ENCODE results near the gene FOXP2.
"Not testable (repeated sequence)": the region's sequence is repeated elsewhere in the genome, so short reads cannot be mapped to it uniquely, and the experiment has no call there.

The FOXP2 gene

DNA sequence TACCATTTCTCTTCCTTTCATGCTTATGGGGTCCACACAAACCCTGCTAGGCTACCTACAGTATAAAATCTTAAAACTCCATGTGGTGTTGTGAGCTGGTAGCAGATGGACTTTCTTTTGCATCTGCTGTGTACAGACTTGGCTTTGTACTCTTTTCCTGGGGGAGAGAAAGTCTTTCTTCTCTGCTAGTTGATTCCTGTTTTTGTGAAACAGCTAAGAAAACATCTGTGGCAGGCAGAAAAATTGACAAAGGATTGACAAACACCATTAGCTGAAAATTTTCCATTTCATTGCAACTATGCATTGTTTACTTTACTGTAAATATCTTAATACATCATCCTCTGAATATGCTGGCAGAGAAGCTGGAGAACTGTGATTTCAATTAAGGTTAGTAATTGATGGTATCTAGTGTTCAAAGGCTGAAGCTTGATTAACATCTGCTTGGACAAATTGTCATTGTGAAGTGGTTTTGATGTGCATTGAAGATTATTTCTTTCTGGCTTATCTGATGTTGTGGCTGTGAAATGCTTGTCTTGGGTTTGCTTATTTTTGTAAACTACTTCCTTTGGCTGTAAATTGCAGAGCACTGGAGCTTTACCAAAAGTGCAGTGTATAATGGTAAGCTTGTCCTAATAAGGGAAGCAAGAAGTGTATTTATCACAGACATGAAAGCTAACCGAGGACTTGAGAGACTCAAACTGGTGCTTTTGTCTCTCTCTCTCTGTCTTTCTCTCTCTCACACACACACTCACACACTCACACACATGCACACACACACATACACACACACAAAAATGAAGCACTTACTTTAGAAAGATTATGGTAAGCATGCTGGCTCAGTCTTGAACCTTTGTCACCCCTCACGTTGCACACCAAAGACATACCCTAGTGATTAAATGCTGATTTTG lies at the start of gene FOXP2:
Gene FOXP2 (plus strand): TSS at position 660 of the 908 bp plus-strand sequence. CDS start 11,697 bp downstream, outside the sequence.
- DNase-seq (ENCODE audit: low read depth, low spot score) = peak; percentile 64

DNA sequence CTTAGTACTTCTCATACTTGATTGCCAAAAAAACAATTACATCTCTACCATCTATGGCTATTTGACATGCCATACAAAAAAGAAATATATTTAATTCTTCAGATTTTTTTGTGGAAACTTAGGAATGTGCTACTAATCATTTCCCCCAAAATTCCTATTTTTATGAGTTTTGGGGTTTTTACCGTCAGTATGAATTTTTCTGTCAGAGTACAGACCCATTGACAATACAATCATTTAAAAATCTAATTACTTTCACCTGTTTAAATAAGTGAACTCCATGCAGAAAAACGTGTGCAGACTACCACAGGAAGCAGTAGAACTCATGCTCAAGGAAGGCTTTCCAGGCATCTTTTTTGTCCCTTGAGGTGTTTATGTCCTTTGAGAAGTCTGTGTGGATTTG lies 48.8 kb upstream of the FOXP2 start:
- DNase-seq (ENCODE audit: low read depth, low spot score) = no peak

DNA sequence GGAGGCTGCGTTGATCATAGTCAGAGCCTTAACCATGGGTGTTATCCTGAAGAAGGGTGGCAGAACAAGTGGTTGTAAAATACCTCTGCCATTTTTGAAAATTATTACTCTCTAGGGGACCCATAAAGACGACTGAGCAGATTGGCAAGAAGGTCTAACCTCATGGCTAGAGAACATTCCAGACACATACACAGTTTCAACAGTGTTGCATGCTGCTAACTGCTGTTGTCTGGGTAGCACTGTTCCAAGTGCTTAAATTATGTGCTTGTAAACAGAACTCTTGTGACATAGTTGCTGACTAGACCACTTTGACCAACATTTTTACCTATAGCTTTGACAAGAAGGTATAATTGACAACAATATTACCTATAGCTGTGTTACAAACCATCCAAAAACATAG lies 46.1 kb upstream of the FOXP2 start:
- DNase-seq (ENCODE audit: low read depth, low spot score) = no peak

DNA sequence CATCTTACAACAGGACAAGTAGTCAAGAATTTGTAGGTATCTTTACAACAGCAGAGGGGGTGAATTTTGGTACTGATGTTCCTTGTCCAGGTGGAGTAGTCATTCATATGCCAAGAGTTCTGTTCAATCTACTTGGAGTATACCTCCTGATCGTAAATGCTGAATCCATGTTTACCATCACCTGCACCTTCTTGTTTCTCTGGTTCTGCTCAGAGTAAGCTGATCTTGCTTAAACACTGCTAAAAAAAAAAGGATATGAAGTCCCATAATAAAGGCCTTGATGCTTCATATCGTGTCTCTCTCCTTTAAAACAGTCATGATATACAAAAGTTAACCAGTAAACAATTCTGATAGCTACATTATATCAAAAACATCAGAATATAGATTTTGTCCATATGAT lies 45.3 kb upstream of the FOXP2 start:
- no peak for DNase-seq (ENCODE audit: low read depth, low spot score)

DNA sequence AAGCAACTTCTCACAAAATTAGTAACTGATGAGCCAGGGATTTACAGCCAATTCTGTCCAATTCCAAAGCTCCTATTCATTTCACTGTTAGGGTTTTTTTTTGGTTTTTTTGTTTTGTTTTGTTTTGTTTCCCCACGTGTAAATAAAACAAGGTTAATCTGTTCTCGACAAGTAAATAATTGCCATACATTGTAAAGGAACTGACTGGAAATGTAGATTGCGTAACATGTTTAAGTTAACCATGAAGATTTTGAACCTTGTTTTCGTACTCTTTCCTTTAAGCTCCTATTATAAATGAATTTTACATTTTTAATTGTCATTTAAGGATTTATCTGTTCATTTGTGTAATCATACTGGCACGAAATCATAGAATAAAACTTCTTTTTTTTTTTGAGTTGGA lies 42.0 kb upstream of the FOXP2 start:
- DNase-seq (ENCODE audit: low read depth, low spot score) = no peak

DNA sequence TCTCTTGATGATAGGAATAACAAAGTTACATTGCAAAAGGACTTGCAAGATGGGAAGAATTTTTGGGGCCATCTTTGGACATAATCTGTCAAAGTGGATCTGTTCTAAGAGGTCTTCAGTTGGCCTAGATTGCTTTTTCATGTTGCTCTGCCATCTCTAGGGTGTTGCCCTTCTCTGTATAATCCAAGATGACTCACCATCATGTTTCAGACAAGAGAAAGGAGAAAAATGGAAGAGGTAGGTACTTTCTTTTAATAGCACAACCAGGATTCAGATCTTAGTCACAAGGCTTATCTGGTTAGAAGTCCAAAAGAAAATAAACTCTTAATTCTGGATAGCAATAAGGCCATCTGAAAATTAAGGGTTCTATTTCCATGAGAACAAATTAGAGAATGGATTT lies 38.7 kb upstream of the FOXP2 start:
- no peak for DNase-seq (ENCODE audit: low read depth, low spot score)

DNA sequence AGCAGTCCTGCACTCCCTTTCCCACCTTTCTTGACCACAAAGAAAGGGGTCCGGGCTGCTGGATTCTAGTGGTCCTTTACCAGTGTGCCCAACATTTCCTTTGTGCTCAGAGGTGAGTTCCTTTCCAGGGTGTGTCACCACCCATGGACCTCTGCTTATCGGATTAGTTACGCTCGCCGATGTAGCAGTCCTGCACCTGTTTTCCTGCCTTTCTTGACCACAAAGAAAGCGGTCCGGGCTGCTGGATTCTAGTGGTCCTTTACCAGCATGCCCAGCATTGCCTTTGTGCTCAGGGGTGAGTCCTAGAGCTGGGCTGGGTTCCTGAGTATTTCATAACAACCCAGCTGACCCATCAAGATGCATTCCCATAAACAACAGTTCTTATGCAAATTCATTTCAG lies 30.7 kb upstream of the FOXP2 start:
- DNase-seq (ENCODE audit: low read depth, low spot score) = not testable (repeated sequence)

DNA sequence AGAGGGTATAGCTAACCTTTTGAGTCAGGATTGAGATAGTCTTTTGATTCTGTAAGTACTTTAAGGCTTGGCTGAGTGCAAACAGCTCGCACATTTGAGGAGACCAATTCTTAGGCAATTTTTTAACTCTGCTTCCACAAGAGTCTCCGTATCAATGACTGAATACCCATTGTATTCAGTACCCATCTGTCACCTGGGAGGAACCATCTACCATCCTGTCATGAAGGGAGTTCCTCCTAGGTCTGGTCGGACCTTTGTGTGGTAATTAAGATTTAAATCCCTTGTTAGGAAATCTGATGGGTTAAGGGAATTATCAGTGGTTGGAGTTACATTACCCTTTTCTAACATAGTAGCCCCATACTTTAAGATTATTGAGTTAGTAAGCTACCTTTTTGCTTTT lies 30.3 kb upstream of the FOXP2 start:
- DNase-seq (ENCODE audit: low read depth, low spot score) = not testable (repeated sequence)

DNA sequence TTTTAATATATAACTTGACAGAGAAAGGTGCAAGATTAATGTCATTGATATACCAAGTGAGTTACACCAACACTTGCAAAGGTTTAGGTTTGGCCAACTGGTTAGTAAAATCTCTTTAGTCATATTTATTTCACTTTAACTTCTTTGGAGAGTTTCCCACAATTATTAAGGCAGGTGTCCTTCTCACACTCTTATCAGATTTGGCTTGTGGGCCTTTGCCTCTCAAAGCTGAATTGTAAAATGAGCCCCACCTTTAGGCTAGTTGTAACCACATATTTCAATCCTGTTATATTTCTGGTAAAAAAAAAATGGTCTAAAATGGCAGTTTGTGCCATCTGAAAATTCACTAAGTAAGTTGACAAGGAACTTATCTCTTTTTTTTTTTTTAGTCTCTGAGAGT lies 26.6 kb upstream of the FOXP2 start:
- DNase-seq (ENCODE audit: low read depth, low spot score) = no peak

DNA sequence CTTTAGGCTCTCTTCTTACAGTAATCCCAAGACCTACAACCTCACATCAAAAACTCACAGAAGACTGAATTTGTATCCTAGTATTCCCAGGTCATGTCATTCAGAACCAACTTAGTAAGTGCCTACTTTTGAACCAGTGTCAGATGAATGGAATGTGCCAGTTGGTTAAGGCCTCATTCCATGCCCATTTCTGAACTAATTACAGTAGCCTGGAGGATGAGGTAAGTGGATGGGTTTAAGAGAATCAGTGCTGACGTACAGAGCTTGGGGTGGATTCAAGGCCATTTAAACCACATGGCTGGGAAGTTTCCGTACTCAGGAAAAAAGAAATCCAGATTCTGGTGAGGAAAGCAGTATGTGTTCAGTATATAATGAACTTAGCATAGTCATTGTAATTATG lies 21.9 kb upstream of the FOXP2 start:
- DNase-seq (ENCODE audit: low read depth, low spot score) = peak; percentile 73

DNA sequence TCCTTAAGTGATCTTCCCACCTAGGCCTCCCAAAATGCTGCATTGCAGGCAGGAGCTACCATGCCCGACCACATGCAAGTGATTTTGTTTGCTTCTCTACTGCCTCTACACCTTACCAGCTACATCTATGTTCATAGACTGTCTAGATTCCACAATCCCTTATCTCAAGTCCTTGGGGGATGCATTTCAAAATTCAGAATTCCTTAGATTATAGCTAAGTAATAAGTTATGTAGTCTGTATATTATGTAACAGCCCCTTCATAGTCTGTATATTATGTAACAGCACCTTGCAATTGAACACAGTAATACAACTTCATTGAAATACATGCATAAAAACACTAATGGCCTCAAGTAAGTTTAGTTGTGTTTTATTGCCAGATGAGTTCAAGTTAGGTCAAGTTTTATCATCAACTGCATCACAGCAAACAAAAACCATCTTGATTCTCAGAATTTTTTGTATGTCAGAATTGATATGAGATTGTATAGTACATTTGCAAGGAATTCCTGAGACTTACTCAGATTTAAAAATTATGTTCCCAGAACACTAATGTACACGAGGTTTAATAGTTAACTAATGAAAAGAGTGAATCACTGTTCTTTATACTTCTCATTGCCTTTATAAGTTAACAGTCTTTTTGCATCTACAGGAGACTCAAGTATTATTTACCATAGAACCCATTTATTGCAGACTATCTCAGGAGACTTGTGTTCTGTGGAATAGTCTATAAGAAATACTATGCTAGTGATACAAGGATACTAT lies 11.6 kb upstream of the FOXP2 start:
- DNase-seq (ENCODE audit: low read depth, low spot score) = no peak

DNA sequence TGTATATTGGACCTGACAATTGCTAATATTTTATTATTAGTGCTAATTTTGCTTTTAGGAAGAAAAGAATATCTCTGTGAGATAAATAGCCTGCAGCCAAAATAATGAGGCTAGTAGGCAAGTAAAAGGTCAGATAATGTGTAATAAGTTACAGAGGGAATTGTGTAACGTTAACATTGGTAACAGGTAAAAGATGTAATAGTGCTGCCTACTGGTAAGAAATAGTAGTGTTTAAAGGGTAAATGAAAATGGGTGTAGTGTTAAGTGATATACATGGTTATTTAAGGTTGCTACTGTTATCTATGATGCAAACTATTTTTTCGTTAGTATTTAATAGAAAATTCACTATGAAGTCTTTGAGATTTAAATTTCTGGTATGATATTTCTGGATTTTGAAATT lies 9.2 kb upstream of the FOXP2 start:
- DNase-seq (ENCODE audit: low read depth, low spot score) = peak; percentile 15

DNA sequence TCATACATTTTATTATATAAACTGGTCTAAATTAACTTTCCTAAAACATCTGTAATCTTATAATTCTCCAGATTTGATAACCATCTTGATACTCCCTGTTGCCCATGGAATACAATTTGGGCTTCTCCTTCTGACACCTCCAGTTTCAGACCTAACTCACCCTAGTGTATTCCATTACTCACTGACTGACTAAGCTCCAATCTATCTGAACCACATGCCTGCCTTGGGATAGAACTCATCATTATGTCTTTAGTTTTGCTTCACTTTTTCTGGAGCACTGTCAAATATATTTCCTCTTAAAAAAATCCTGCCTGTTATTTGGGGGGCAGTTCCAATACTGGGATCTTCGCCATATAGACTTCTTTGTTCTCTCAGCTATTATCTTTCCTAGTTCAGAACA lies 4.9 kb upstream of the FOXP2 start:
- DNase-seq (ENCODE audit: low read depth, low spot score) = peak; percentile 5

DNA sequence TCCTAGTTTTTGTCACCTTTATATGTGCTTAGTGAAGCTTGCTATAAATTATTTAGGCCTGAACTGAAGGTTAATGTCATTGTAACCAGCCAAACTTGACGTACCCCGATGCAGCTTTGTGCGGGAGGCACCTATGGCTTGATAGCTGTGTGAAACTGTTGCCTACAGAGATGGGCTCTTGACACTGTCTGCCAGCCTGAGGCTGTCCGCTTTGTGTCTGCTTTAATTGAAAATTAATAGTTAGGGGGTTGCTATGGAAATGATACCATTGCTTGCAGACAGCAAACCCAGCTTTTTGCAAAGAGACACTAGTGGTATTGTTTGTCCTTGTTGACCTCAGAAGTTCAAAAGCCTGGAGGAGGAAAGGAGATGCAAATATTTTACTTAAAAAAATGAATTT lies 2.1 kb upstream of the FOXP2 start:
- no peak for DNase-seq (ENCODE audit: low read depth, low spot score)

DNA sequence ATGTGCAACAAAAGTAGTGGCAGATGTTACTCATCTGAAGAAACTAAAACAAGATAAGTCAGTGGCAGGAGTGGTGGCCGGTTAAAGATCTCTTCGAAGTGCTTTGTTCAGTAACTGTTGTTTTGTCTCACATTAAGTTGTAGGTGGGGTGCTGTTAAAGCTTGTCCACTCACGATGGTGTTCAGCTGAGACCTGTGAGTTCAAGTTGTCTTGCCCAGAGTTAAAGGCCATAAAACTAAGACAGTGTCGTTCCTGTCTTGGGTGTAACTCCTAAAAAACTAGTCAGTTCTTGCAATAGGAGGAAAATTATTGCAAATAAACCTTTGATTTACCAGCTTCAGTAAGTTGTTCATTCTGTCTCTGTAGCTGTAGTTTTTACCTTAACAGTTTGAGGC lies 857 bp upstream of the FOXP2 start:
- DNase-seq (ENCODE audit: low read depth, low spot score) = no peak

DNA sequence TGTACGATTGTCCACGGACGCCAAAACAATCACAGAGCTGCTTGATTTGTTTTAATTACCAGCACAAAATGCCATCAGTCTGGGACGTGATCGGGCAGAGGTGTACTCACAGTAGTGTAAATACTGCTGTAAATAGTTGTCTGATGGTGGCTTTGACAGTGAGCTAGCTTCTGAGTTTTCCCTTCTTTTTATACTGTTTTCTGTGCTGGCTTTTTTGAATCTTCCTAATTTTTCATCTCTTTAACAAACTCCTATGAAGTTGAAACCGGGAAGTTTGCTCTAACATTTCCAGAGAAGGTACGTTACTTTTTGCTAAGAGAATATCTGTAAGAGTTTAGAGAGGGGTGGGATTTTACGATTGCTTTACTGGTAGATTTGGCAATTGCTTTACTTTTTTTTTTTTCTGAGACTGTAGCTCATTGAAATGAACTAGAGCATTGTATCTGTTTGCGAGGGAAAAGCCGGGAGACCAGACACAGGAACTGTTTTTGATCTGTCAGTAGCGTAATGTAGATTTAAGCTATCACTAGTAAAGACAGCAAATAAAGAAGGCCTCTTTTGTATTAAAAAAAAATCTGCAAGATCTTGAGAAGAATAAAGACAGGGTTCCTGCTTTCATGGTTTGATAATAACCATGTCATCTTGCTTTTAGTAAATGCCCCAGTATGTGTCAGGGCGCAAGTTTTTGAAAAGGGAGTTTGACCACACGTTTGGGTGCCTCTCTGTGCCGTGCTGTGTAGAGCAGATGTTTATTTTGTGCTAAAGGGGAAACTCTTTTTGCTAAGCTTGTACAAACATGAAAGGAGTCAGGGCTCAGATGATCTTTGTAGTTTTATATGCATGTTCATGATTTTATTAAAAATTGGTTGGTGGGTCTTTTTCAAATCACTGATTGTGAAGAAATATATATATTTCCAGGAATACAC lies 712 bp downstream of the FOXP2 start:
- DNase-seq (ENCODE audit: low read depth, low spot score) = peak; percentile 7

DNA sequence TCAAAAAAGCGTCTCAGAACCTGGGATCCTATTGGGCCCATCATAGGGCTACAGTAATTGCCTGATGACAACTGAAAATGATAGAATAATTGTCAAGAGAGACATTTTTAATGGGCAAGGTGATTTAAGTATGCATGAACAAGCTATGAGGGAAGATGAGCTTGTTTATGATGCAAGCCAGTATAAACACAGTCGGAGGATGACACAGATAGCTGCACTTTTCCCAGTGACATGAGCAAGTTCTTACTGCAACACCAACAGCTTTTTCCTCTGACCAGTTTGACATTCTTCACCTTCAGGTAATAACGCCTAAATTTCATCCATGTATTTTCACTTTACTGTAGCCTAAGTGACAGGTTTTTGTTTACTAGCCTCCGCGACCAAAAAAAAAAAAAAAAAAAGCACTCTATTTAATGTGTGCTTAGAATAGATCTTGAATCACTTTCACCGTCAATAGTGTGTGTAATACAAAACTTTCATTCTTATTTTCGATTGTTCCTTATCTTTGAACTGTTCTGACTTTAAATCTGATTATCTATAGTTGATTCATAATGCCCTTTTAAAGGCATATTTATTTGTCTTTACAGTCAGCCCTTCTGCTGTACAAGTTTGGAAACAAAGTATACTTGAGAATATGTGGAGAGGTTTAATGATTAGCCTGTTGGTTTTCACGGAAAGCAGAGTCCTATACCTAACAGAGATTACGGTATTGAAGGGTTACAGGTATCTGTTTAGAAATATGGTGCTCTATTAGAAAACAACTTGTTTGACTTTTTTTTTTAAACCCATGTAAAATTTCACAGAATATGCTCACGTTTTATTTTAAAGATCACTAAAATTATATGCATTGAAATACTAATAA lies 1.7 kb downstream of the FOXP2 start:
- no peak for DNase-seq (ENCODE audit: low read depth, low spot score)

DNA sequence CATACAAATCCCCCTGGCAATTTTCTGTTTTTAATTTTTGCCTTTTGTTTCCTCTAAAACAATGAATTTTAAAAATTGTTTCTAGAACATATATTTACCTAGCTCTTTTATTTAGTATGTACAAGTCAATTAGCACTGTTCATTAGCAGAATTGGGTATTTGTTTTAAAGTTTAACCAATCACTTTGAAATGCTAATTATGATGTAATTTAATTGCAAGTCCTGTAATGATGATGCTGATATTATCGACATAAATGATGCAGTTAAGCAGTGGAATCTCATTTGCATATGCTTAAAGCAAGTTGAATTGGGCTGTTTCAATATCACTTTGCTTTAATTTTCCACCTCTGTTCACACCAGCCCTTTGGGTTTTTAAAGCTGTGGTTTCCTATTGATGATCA lies 2.7 kb downstream of the FOXP2 start:
- DNase-seq (ENCODE audit: low read depth, low spot score) = no peak

DNA sequence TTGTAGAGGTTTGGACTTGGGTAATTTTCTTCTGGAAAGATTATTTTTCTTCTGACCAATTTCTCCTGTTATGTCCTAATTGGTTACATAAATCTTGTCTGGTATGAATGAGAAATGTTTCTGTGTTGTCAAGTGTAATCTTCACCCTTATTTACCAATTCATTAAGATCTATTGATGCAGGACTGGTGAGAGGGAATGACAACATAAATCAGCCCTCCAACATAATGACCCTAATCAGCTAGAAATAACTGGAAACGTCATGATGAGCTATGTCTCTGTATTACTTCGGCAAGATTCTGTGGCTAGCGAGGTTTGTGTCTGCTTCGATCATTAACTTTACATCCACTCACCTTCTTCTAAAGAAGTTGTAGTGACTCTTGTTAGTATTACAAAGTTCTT lies 3.5 kb downstream of the FOXP2 start:
- peak; percentile 3 for DNase-seq (ENCODE audit: low read depth, low spot score)

DNA sequence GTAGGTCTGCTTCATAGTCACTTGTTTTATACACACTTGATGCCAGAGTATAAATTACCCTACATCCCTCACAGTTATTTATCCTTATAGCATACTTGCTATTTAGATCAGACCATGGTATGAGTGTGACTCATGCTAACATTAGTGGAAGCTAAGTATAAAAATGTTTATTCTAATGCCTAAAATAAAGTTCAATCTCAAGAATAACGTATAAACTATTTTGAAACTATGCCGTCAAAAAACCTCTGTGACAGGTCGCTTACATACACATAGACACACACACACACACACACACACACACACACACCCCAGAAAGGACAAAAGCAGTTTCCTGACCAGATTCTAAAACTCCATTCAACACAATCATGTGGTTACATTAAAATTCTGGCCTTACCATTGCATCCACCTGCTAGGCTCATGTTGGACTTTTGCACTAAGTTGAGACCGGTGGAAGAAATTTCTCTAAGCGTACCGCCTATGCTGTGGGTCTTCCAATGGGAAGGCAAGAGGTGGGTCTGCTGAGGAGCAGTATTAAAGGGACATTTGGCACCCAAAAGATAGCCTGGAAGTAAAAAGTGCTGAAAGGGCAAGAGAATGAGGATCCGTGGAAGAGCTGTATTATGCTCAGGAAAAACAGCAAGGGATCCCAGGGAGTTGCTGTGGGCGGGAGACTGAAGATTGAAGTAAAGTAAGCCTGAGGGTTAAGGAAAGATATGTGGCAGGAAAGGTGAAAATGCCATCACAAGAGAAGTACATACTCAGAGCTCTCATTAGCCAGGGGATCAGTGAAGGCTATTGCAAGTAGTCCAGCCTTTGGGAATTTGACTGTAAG lies 5.0 kb downstream of the FOXP2 start:
- DNase-seq (ENCODE audit: low read depth, low spot score) = peak; percentile 2

All from astrocyte of the hippocampus (primary cell).